Skeletal muscle satellite cell (primary cell): Measurements from ENCODE around the gene FUBP3.

ENCODE experiments used
- H3K27me3 ChIP-seq: 2 replicates; pipeline ENCODE4 v1.7.0; 2013; ENCODE audit warnings: low read length; ENCODE audit not compliant: control insufficient read depth, insufficient read depth
- H3K36me3 ChIP-seq: 2 replicates; pipeline ENCODE4 v1.7.0; 2013; ENCODE audit warnings: mild to moderate bottlenecking, control low read depth, low read length; ENCODE audit not compliant: insufficient read depth
- H3K4me1 ChIP-seq: 2 replicates; pipeline ENCODE4 v1.7.0; 2013; ENCODE audit warnings: low read length; ENCODE audit not compliant: control insufficient read depth, insufficient read depth
- H3K4me2 ChIP-seq: 2 replicates; pipeline ENCODE4 v1.7.0; 2013; ENCODE audit warnings: mild to moderate bottlenecking, low read length
- H3K4me3 ChIP-seq: 2 replicates; pipeline ENCODE4 v1.7.0; 2013; ENCODE audit warnings: low read length
- H3K9ac ChIP-seq: 2 replicates; pipeline ENCODE4 v1.7.0; 2013; ENCODE audit warnings: mild to moderate bottlenecking, low read depth, low read length, moderate library complexity
- H3K9me3 ChIP-seq: replicated peaks from 2 replicates; pipeline ENCODE4 v1.7.0; 2013; ENCODE audit warnings: mild to moderate bottlenecking, control low read depth, low read length

Gene FUBP3

DNA sequence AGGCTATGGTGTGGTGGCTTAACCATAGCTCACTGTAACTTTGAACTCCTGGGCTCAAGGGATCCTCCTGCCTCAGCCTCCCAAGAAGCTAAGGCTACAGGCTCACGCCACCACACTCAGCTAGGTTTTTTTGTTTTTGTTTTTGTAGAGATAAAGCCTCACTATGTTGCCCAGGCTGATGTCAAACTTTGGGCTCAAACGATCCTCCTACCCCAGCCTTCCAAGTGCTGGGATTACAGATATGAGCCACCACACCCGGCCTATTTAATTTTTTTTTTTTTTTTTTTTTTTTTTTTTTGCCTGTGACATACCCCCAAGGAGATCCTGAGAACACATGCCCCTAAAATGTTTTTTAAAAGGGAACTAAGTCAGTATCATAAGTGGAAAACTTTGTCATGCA, 10.4 kb downstream of the FUBP3 start:
- Histone ChIP-seq H3K4me2 (no peak overlapping the region), H3K27me3 (no peaks in the 10 kb centered on the region), H3K4me1 (no peaks in the 10 kb centered on the region), H3K9ac (no peak overlapping the region), H3K36me3 (peaks cover 8% of the 10 kb centered on the region), H3K9me3 (no peaks in the 10 kb centered on the region), H3K4me3 (no peak overlapping the region)

DNA sequence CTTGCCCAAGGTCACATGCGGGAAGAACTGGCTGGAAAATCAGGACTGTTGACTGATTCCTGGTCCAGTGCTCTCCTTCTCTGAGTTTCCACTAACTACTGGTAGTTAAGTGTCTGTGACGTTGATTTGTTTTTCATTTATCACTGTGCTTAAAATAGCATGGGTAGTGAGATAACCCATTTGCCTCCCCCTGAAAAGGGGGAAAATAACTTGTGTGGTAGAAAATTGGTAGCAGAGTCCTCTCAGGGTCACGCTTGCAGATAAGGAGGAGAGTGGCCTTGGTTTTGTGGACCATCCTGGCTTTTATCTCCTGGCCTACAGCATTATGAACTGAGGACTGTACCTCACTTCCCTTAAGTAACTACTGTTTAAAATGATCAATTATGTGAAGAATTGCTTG, 10.9 kb downstream of the FUBP3 start:
- no peak overlapping the region for H3K4me2 ChIP-seq
- H3K27me3 ChIP-seq = no peaks in the 10 kb centered on the region
- H3K36me3 ChIP-seq = peaks cover 10% of the 10 kb centered on the region
- no peak overlapping the region for H3K9ac ChIP-seq
- H3K4me1 ChIP-seq = no peaks in the 10 kb centered on the region
- H3K9me3 ChIP-seq = no peaks in the 10 kb centered on the region
- no peak overlapping the region for H3K4me3 ChIP-seq

- H3K36me3 ChIP-seq = peaks cover 28% of the 10 kb centered on the region
- H3K4me3 ChIP-seq = no peak overlapping the region
- no peak overlapping the region for H3K9ac ChIP-seq
- H3K9me3 ChIP-seq = no peaks in the 10 kb centered on the region
- H3K4me2 ChIP-seq = no peak overlapping the region
- no peaks in the 10 kb centered on the region for H3K27me3 ChIP-seq
- no peaks in the 10 kb centered on the region for H3K4me1 ChIP-seq
Observed at GRCh38 chr9:130593020-130593419, 13.6 kb downstream of the FUBP3 start.

- Histone ChIP-seq H3K4me1 (no peaks in the 10 kb centered on the region), H3K4me2 (no peak overlapping the region), H3K4me3 (no peak overlapping the region), H3K36me3 (peaks cover 37% of the 10 kb centered on the region), H3K9ac (no peak overlapping the region), H3K27me3 (no peaks in the 10 kb centered on the region), H3K9me3 (no peaks in the 10 kb centered on the region)
Observed at GRCh38 chr9:130597228-130597627, 17.9 kb downstream of the FUBP3 start.

DNA sequence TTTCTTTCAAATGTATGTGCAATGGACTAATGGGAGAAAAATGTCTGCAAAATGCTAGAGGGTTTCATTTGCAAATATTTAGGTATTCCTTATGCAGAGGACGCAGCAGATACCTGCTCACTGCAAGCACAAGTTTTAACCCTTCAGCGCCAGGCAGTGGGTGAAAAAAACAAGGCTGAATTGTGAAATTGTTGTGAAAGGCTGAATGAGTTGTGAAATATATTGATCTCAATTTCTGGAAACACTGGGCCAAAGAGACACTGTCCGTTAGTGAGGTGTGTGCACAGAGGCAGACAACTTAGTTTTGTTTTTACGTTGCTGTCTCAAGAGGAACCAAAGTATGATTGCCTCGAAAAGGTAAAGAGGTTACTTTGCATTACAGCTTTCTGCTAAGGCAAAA, 18.8 kb downstream of the FUBP3 start:
- H3K9ac ChIP-seq = no peak overlapping the region
- H3K36me3 ChIP-seq = peaks cover 34% of the 10 kb centered on the region
- no peak overlapping the region for H3K4me3 ChIP-seq

DNA sequence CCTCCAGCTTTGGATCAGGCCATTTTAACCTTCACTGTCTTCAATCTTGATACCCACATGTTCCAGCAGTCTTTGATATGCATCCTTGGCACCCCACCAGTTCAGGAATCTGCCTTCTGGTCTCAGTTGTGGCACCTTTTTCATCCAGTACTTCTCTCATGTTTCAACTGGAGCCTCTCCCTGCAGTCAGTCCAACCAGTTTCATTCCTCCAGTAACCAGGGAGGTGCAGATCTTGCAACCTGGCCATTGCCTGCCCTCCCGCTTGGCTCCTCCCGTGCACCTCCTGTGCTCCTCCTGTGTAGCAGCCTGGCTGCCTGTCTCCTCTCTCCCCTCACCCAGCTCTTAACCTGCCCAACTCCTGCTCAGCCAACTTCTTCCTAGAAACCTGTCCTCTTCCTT, 20.2 kb downstream of the FUBP3 start:
- H3K4me2 ChIP-seq = no peak overlapping the region
- H3K9ac ChIP-seq = no peak overlapping the region
- H3K36me3 ChIP-seq = peaks cover 38% of the 10 kb centered on the region
- no peaks in the 10 kb centered on the region for H3K27me3 ChIP-seq
- H3K4me1 ChIP-seq = no peaks in the 10 kb centered on the region
- H3K9me3 ChIP-seq = no peaks in the 10 kb centered on the region
- H3K4me3 ChIP-seq = no peak overlapping the region

More for the DNA sequence above, 18.8 kb downstream of the FUBP3 start:
- H3K4me1 ChIP-seq = no peaks in the 10 kb centered on the region
- no peaks in the 10 kb centered on the region for H3K27me3 ChIP-seq
- no peak overlapping the region for H3K4me2 ChIP-seq
- H3K9me3 ChIP-seq = no peaks in the 10 kb centered on the region

GRCh38 chr9:130601100-130601499, 21.7 kb downstream of the FUBP3 start:
- H3K4me3 ChIP-seq = no peak overlapping the region
- H3K9ac ChIP-seq = no peak overlapping the region
- peaks cover 32% of the 10 kb centered on the region for H3K36me3 ChIP-seq
- H3K9me3 ChIP-seq = no peaks in the 10 kb centered on the region
- H3K4me2 ChIP-seq = no peak overlapping the region
- no peaks in the 10 kb centered on the region for H3K4me1 ChIP-seq
- H3K27me3 ChIP-seq = no peaks in the 10 kb centered on the region

- Histone ChIP-seq H3K9ac (no peak overlapping the region), H3K4me2 (no peak overlapping the region), H3K27me3 (no peaks in the 10 kb centered on the region), H3K4me3 (no peak overlapping the region), H3K4me1 (peaks cover 2% of the 10 kb centered on the region), H3K9me3 (no peaks in the 10 kb centered on the region), H3K36me3 (peaks cover 12% of the 10 kb centered on the region)
Observed at GRCh38 chr9:130604295-130604694, 24.9 kb downstream of the FUBP3 start.

- Histone ChIP-seq H3K9ac (no peak overlapping the region), H3K27me3 (no peaks in the 10 kb centered on the region), H3K4me3 (no peak overlapping the region), H3K4me1 (peaks cover 2% of the 10 kb centered on the region), H3K9me3 (no peaks in the 10 kb centered on the region), H3K4me2 (no peak overlapping the region), H3K36me3 (peaks cover 17% of the 10 kb centered on the region)
Observed at GRCh38 chr9:130606887-130607600, 27.7 kb downstream of the FUBP3 start.

GRCh38 chr9:130607640-130608420, 28.5 kb downstream of the FUBP3 start:
- H3K4me2 ChIP-seq = no peak overlapping the region
- no peak overlapping the region for H3K4me3 ChIP-seq
- no peaks in the 10 kb centered on the region for H3K9me3 ChIP-seq
- no peaks in the 10 kb centered on the region for H3K27me3 ChIP-seq
- peaks cover 24% of the 10 kb centered on the region for H3K36me3 ChIP-seq
- peaks cover 2% of the 10 kb centered on the region for H3K4me1 ChIP-seq
- H3K9ac ChIP-seq = no peak overlapping the region

DNA sequence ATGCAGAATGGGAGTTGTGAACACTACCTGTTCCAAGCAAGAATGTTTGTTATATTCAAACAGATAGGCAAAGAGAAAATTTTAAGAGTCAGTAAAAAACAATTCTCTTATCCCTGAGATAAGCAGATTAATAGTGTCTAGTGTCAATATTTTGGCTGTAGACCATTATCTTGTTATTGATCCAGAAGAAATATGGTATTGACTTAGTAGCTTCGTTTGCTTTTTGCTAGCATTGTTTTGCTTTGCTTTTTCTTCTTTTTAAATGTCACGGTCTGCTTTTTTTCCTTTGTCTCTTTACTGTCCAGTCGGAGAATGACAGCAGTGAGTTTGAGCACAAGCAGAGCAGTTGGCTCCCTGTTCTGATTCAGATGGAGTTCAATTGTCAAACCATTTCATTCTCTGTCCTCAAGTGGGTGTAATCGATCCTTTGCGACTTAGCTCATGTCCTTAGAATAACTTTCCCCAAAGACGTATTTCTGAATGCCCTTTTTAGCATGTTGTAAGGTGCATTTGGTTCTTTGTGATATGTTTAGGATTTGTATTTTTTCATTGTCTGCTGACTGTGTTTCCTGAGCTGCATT, 29.3 kb downstream of the FUBP3 start:
- Histone ChIP-seq H3K27me3 (no peaks in the 10 kb centered on the region), H3K9ac (no peak overlapping the region), H3K9me3 (no peaks in the 10 kb centered on the region), H3K36me3 (peaks cover 31% of the 10 kb centered on the region), H3K4me2 (no peak overlapping the region), H3K4me1 (peaks cover 2% of the 10 kb centered on the region), H3K4me3 (no peak overlapping the region)
